COLO829 (cell line): ENCODE measurements around the gene GPS1.

Experiments
- DNase-seq: peaks from one replicate; pipeline ENCODE4 v3.0.0; 2012; ENCODE audit warnings: low spot score

GPS1 gene

DNA sequence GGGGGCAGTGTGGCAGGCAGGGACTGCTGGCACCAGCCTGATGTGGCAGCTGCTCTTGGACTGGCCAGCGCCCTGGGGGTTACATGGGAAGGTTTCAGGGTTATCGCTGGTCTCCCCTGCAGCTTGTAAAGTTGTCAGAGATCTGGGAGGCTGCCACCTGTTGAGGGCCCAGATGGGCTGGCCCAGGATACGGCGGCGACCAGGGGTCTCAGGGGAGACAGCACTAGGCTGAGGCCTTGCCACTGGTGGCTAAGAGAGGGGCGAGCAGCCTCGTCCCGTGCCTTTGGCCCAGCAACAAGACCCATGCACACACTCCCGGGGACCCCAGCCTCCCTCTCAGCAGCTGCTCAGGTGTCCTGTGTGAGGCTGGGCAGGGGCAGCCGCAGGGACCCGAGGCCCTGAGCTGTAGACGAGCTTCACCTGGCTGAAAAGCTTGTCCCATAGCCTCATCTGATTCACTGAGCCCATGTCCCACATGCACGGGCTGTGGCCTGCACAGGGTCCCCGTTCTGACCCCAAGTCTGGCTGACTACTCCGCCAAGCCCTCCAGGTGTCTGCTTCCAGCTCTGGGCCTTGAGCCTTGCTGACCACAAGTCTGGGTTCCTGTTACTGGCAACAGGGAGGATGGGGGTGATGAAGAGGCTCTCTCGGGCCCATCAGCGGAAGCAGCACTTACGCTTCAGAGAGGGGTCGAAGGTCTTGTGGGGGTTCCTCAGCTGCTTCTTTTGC lies 7.7 kb downstream of the GPS1 start:
- DNase-seq = no peak

DNA sequence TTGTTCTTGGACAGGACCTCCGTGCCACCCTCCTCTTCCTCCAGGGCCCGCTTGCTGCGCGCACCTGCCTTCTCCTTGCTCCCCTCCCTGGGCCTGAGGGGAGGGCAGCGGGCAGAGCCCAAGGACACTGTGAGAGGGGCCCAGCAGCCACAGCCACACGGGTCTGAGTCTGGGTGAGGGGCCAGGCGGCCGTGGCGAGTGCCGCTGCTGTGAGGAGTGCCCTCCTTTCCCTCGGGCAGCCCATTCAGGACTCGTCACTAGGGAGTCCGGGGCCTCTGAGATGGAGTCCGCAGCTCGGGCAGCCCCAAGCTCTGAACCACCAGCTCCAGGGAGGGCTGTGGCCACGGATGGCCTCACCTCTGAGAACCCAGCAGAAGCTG lies 8.3 kb downstream of the GPS1 start:
- DNase-seq = no peak

DNA sequence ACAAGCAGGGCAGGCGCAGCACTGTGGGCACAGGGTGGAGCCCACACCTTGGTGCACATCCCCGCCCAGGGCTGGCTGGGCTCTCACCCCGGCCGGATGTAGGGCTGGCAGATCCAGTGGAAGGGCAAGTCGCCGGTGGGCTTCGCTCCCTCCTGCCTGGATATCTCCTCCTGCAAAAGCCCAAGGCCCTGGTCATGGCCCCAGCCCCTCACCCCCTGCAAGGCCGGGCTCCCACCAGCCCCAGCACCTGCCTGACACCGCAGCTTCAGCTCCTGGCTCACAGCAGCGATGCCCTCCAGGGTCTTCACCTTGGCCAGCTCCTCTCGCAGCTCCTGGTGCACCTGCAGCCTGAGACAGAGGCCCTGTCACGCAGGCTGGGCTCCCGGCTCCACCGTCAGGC lies 8.9 kb downstream of the GPS1 start:
- DNase-seq = no peak

DNA sequence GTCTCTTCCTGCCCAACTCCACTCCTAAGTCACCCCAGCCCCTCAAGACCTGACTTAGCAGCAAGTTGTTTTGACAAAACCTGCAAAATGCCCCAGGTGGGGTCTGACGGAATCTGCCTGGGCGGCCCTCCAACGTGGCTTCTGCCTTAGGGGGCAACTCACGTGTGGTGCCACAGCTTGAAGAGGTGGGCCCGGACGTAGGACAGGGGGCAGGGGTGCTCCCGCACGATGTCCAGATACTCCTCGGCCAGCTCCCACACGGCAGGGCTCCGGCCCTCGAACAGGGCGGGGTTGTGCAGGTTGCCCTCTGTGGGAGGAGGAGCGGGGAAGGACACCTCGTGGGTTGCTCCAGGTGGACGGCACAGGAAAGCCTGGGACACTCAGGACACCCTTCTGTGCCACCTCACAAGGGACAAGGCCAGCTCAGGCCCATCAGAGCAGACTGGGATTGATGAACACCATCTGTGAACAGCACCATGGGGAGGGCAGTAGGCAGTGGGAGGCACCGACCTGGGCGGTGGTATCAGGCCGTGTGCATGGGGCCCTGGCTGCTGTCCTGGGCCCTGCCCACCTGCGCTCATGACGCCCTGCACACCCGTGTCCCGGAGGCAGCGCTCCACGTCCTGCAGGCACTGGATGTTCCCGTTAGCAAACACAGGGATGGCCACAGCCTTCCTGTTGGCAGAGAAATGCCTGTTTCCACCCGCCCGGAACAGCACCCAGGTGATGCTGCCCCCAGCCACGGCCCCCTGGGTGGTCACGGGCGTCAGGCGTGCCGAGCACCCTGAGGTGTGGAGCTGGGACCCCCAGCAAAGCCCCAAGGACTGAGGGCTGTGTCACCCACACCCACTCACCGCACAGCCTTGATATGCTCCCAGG lies 9.6 kb downstream of the GPS1 start:
- DNase-seq = no peak

DNA sequence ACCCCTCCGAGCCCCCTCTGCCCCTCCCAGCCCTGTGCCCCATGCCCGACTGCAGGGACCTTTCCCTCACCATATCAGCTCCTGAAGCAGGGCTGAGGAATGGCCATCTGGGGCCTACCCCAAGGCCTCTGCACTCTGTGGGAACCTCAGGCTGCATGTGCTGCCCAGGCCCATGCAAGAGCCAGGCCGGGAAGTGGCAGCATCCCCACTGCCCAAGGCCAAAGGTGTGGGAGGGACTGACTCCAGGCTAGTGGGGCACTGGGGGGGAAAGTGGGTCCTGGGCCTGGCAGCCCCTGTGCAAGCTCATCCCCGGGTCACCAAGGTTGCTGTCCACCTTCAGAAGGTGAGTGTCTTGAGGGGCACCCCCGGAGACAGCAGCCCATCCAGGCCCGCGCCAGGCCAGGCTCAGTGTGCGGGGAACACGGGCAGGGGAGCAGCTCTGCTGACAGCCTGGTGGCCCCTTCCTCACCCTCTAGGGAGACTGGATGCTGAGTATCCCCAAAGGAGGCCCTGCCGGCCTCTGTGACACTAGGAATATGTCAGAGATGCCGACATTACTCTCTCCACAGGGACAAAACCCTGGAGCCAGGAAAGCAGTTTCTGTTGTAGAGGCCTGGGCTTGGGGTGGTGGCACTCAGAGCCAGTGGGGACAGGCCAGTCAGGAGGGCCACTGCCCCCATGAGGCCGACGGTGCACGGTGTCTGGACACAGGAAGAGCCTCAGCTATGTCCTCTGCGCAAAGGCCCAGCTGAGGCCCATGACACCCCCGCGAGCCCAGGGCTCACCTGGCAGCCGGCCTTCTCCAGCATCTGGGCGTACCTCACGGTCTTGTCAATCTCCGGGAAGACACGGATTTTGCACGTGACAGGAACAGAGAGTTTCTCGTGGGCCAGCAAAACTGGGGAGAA lies 10.6 kb downstream of the GPS1 start:
- DNase-seq = no peak

DNA sequence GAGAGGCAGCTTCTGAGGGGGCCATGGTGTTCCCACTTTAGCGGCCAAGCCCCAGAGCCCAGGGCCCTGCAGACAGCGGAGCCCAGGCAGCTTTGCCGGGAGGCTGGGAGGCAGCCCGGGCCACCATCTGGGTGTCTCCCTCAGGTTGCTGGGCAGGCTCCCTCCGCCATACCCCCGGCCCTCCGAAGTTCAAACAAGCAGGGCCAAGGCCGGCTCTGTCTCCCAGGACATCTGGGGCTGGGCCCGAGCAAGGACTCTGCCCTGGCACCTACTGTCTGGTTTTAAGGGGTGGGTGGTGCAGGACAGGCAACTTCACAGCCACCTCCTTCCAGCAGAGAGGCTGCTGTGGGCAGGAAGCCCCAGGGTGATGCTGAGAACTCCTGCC lies 11.3 kb downstream of the GPS1 start:
- DNase-seq = no peak

DNA sequence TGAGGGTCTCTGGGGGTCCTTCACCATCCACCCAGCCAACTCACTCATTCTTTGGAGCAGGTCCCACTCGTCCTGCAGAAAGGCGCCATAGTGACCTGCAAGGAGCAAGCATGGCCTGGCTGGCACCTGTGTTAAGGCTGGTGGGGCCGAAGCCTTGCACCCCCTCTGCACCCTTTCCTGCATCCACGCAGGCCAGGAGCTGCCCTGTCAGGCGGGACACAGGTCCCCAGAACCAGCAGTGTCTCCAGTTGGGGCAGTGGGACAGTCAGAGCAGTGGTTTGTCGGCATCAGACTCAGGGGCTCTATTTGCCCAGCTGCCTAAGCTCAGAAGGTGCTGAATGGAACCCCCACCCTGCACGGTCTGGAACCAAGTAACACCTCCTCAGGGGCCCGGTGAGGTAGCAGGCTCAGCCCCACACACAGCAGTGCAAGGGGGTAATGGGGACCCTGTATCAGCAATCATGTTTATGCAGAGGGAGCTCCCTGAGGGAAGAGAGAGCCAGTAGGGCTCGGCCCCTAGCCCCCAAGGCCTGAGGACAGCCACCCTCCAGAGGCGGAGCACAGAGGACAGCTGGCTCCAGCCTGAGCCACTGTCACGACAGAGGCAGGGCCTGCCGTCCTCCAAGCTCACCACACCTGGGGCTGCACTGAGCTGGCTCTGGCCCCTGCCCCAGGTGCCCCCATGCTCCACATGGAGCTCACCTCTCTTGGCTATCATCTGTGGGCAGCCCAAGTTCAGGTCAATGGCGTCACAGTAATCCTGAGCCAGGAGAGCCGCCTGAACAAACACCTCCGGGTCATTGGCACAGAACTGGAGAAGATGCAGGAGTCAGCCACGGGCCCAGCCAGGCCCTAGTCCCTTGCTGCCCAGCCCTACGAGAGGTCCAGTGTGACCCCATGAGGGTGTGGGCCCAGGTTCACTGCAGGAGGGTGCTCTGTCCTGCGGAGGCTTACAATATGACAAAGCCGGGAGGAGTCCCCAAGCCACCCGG lies 12.0 kb downstream of the GPS1 start:
- no peak for DNase-seq

DNA sequence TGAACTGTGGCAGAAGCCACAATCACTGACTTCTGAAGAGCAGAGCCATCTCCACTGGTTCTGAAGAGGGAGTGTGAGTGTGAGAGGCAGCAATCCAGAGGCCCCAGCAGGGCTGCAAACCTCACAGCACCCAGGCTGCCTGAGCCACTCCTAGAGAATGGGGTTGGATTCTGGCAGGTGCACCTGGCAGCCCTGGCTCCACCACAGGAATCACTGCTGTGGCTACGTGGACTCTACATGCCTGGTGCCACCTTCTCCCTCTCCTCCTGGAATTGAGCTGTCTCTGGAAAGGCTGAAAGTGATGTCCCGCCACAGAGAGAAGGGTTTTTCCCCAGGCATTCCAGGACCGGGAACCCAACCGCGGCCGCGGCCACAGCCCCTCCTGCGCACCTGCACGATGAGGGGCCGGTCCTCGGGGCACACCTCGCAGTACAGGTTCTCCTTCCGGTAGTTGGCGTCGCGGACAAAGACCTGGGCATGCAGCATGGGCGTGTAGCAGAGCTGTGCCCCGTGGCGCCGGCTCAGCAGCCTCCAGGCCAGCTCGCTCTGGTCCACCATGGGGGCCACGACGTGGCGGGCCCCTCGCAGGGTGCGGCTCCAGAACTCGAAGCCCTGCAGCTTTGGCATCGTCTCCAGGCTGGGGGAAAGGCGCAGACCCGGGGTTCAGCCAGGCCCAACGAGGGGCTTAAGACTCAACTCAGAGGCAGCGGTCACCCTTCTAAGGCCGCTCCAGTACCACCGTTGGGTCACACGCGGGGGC lies 12.9 kb downstream of the GPS1 start:
- DNase-seq = peak; percentile 14

DNA sequence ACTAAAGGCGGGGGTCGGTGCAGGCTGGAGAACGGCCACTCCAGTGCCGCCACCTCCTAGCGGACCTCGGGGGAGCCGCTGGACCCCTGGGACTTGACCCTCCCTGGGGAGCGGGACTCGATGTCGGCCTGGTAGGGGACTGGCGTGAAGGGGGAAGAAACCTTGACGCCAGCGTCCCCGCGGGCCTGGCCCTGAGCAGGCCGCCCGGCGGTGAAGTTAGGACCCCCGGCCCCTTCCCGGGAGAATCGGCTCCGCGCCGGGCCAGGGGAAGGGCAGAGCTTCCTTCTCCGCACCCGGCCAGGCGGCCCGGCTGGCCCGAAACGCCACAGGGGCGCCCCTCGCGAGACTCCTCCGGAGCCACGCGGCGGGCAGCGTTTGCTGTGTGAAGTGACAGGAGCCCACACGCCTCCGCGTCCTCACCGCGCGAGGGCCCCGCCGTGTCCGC lies 13.5 kb downstream of the GPS1 start:
- DNase-seq = peak; percentile 26

DNA sequence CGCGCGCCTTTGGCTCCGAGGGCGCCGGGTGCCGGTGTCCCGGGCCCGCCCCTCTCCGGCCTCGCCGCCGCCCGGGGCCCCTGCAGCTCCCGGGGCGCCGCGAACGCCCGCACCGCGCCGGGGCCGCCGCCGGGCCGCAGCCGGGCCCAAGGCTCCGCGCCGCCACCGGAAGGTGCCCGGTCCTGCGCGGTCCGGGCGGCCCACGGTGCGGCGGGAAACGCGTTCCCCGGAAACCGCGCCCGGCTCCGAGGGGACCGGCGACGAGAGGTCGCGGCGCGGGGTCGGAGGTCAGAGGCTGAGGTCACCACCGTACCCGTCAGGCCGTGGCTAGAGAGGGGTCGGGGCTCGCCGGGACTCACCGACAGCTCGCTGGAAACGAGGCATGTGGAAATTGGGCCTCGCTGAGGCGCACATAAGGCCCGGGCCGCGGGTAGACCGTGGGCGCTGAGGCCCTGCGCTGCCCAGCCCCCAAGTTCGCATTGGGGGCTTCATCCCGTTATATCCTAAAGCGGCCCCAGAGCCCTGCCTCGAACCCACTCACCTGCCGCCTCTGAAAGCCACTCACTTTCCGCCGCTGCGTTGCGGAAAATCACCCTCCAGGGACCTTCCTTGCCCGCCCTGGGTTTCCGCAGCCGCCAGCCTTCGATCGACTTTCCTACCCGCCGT lies 14.1 kb downstream of the GPS1 start, which contains the start of gene DUS1L:
DUS1L (minus strand) TSS at position 167 of the 666 bp plus-strand sequence. CDS start 745 bp downstream, outside the sequence.
- peak; percentile 66 for DNase-seq

DNA sequence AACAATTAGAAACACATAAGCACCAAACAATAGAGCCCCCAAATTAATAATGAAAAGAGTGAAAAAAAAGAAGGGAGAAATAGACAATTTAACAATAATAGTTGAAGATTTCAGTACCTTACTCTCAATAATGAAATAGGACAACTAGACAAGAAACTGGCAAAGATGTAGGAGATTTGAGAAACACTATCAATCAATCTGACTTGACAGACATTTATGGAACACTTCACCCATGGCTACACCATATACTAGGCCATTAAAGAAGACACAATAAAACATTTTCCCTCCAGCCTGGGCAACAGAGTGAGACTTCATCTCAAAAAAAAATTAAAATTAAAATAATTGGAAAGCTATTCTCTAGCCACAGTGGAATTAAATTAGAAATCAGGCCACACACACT lies 18.9 kb downstream of the GPS1 start:
- no peak for DNase-seq

DNA sequence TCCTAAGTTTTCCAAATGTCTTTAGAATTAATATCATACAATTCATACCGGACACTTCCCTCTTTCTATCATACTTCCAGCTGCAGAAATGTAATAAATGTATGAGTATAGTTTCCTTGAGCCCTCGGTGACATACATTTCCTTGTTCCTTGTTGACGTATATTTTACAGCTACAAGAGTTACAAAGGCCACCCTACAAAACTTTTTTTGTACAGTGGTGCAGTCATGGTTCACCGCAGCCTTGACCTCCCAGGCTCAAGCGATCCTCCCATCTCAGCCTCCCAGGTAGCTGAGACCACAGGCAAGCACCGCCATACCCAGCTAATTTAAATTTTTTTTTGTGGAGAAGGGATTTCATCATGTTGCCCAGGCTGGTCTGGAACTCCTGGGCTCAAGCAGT lies 21.1 kb downstream of the GPS1 start:
- DNase-seq = no peak

DNA sequence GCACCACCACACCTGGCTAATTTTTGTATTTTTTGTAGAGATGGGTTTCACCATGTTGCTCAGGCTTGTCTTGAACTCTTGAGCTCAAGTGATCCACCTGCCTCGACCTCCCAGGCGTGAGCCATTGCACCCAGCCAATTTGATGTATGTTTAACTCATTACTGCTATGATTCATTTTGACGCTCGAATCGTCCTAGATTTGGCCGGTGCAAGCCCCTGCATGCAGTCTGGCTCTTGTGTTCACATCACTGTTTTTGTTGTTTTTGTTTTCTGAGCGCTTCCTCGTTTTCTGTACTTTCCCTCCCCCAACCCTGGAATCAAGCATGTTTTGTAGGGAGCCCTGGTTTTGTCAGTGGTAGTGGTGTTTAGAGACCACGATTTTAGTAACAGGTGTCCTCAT lies 21.7 kb downstream of the GPS1 start:
- no peak for DNase-seq

DNA sequence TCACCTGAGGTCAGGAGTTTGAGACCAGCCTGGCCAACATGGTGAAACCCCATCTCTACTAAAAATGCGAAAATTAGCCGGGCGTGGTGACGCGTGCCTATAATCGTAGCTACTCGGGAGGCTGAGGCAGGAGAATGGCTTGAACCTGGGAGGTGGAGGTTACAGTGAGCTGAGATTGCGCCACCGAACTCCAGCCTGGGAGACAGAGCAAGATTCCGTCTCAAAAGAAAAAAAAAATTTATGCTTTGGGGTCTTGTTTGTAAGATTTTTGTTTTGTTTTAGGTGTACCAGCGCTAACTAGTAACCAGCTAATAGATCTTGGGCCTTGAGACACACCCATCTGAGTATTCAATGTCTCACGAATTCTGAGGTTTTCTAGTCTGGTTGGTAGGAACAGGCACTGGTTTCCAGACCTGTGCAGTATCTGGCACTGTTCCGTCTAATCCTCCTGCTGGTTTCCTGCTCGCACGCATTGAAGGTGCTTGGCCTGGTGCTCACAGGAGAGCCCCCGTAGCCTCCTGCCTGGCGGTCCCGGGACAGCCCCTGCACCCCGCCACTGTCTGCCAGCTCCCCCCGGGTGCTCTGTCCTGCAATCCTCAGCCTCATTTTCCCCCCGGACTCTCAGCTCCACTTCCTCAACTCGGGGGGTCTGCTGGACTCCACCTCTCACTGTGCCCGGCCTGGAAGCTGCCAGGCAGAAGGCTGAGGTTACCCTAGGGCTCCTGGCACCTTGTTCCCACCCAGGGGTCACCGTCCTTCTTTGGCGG lies 24.5 kb downstream of the GPS1 start:
- no peak for DNase-seq

DNA sequence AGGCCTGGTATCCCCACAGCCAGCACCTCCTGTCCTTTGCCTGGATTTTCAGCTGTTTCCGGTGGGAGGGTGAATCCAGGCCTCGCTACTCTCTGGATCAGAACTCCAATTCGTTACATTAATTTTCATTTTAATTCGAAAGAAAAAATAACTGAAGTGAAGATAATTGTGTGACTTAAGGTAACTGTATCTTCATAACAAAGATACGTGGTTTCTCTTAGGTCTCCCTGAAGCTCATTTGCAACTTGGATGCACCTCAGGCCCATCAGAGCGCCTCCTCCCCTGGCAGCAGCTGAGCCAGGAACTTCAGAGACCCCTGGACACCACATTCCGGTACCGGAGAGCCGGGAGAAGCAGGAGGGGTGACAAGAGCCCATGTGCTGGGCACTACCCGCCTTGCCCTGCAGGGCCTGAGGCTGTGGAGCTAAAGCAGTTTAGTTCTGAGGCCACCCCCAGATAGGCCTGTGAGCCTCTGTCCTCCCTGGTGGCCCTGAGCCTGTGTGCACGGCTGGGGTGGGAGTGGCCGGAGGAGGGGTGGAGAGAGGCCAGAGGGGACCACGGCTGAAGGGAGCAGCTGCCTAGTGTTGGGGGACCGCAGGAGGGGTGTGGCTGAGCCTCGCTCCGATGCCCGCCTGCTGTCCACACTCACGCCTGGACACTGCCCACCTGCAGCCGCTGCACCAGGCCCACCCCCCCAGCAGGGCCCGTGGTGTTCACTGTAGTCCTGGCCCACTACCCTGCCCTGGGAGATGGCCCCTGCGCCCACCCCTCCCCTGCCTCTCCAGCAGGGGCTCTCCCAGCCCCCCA lies 25.3 kb downstream of the GPS1 start:
- no peak for DNase-seq

DNA sequence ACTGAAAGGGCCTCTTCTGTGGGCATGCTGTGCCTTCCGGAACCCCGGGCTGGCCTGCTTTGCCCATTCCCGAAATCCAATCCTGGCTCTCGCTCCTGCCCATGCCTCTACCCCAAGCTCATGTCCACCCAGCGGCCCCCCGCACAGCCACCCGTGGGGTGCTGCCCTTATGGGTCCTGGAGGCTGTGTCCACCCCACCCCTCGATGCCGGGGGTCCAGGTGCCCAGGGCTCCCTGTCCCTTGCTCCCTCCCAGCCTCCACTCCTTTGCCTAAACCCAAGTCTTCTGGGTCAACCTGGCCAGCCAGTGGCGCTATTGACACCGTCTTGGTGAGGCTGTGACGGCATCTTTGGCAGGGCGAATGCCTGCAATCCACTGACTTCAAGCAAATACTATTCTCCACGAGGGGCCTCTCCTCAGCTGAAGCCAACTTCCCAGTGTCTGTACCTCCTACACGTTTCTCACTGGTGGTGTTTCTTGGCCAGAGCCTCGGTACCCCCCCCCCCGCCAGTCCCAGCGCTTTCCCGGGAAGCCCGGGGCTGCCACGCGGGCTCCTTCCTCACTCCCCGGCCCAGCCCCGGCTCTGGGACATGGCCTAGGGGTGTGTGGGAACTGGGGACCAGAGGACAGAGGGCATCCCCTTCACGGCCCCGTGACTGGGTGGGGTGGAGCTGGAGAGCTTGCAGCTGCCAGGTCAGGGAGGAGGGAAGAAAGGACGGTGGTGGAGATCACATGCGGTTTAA lies 26.1 kb downstream of the GPS1 start:
- DNase-seq = no peak

DNA sequence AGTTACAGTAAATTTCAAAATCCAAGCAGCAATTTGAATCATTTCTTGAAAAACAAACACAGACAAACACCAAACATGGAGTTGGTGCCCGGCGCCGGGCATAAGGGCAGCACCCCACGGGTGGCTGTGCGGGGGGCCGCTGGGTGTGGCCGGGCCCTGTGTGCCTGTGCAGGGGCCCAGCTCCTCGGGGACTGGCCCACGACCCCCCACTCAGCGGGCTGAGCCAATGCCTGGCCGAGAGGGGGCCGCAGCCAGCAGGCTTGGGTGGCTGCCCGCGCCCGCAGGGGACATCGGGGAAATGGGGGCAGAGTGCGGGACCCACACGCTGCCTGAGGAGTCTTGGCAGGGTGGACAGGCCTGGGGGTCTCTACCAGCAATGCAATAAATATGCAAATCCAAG lies 26.7 kb downstream of the GPS1 start:
- no peak for DNase-seq
